H9 (cell line): ENCODE measurements around the gene DNAJB4. TPM values are rescaled to one million over a fixed set of nuclear protein-coding genes. Genes with fewer than 3 reads are reported as not detected.

Experiments used
- DNase-seq: peaks from one replicate; pipeline ENCODE4 v3.0.0-alpha.2; 2017
- H2AFZ ChIP-seq: one replicate; pipeline ENCODE4 v1.6.1; 2013; ENCODE audit warnings: mild to moderate bottlenecking, low read length, control low read depth, moderate library complexity
- H2AK5ac ChIP-seq: 2 replicates; pipeline ENCODE4 v1.6.1; 2013; ENCODE audit warnings: low read length, control low read depth, mixed read lengths; ENCODE audit not compliant: insufficient read length
- H2BK120ac ChIP-seq: one replicate; pipeline ENCODE4 v1.6.1; 2013; ENCODE audit warnings: low read depth, mild to moderate bottlenecking, low read length, control low read depth, inconsistent platforms; ENCODE audit not compliant: poor library complexity, severe bottlenecking
- H2BK12ac ChIP-seq: 2 replicates; pipeline ENCODE4 v1.6.1; 2013; ENCODE audit warnings: low read length, control low read depth, mixed read lengths, low read depth; ENCODE audit not compliant: insufficient read length
- H2BK15ac ChIP-seq: 2 replicates; pipeline ENCODE4 v1.6.1; 2013; ENCODE audit warnings: low read depth, low read length, control low read depth
- H2BK20ac ChIP-seq: one replicate; pipeline ENCODE4 v1.6.1; 2013; ENCODE audit warnings: low read depth, mild to moderate bottlenecking, low read length, control low read depth, inconsistent platforms; ENCODE audit not compliant: poor library complexity, severe bottlenecking
- H2BK5ac ChIP-seq: 2 replicates; pipeline ENCODE4 v1.6.1; 2013; ENCODE audit warnings: low read length, control low read depth, mixed read lengths; ENCODE audit not compliant: insufficient read length
- H3K14ac ChIP-seq: 2 replicates; pipeline ENCODE4 v1.6.1; 2013; ENCODE audit warnings: low read length, control low read depth; ENCODE audit not compliant: insufficient read depth
- H3K18ac ChIP-seq: 2 replicates; pipeline ENCODE4 v1.6.1; 2013; ENCODE audit warnings: low read depth, mild to moderate bottlenecking, mixed read lengths, low read length, control low read depth; ENCODE audit not compliant: insufficient read length
- H3K23ac ChIP-seq: 2 replicates; pipeline ENCODE4 v1.6.1; 2013; ENCODE audit warnings: low read length, control low read depth, mixed read lengths, low read depth; ENCODE audit not compliant: insufficient read length
- H3K23me2 ChIP-seq: 2 replicates; pipeline ENCODE4 v1.6.1; 2013; ENCODE audit warnings: low read depth, mild to moderate bottlenecking, mixed read lengths, low read length, control low read depth; ENCODE audit not compliant: insufficient read length, poor library complexity, severe bottlenecking
- H3K27ac ChIP-seq: 2 replicates; pipeline ENCODE4 v1.5.1; 2013; ENCODE audit warnings: low read length, control low read depth, mixed read lengths, low read depth; ENCODE audit not compliant: insufficient read length
- H3K27me3 ChIP-seq: 2 replicates; pipeline ENCODE4 v1.6.1; 2013; ENCODE audit warnings: low read length, control low read depth, inconsistent platforms; ENCODE audit not compliant: insufficient read depth
- H3K4ac ChIP-seq: 2 replicates; pipeline ENCODE4 v1.6.1; 2013; ENCODE audit warnings: low read depth, mild to moderate bottlenecking, control low read depth, inconsistent platforms, low read length, moderate library complexity
- H3K4me1 ChIP-seq: 2 replicates; pipeline ENCODE4 v1.6.1; 2013; ENCODE audit warnings: low read length, control low read depth, inconsistent platforms; ENCODE audit not compliant: insufficient read depth
- H3K4me2 ChIP-seq: 2 replicates; pipeline ENCODE4 v1.6.1; 2013; ENCODE audit warnings: low read length, control low read depth, mixed read lengths; ENCODE audit not compliant: insufficient read length, insufficient read depth
- H3K56ac ChIP-seq: 2 replicates; pipeline ENCODE4 v1.6.1; 2013; ENCODE audit warnings: low read depth, mild to moderate bottlenecking, mixed read lengths, low read length, control low read depth; ENCODE audit not compliant: insufficient read length
- H3K79me1 ChIP-seq: 2 replicates; pipeline ENCODE4 v1.6.1; 2013; ENCODE audit warnings: low read depth, mild to moderate bottlenecking, moderate library complexity, low read length, control low read depth, inconsistent platforms; ENCODE audit not compliant: insufficient read depth, poor library complexity, severe bottlenecking
- H3K79me2 ChIP-seq: 2 replicates; pipeline ENCODE4 v1.6.1; 2013; ENCODE audit warnings: low read length, control low read depth, inconsistent platforms; ENCODE audit not compliant: insufficient read depth
- H3K9ac ChIP-seq: 2 replicates; pipeline ENCODE4 v1.6.1; 2013; ENCODE audit warnings: low read length, control low read depth, mixed read lengths; ENCODE audit not compliant: insufficient read length; ENCODE audit errors: extremely low read depth
- H3K9me3 ChIP-seq: one replicate; pipeline ENCODE4 v1.6.1; 2013; ENCODE audit warnings: low read depth, low read length, inconsistent platforms; ENCODE audit not compliant: control insufficient read depth
- H3T11ph ChIP-seq: one replicate; pipeline ENCODE4 v1.6.1; 2013; ENCODE audit warnings: mild to moderate bottlenecking, low read length, control low read depth, inconsistent platforms
- H4K20me1 ChIP-seq: one replicate; pipeline ENCODE4 v1.6.1; 2013; ENCODE audit not compliant: control insufficient read depth, insufficient read length, insufficient read depth
- H4K5ac ChIP-seq: 2 replicates; pipeline ENCODE4 v1.6.1; 2013; ENCODE audit warnings: low read depth, mild to moderate bottlenecking, mixed read lengths, low read length, control low read depth; ENCODE audit not compliant: insufficient read length
- H4K8ac ChIP-seq: replicated peaks from 2 replicates; pipeline ENCODE4 v1.6.1; 2013; ENCODE audit warnings: low read length, control low read depth, mixed read lengths, low read depth; ENCODE audit not compliant: insufficient read length
- H4K91ac ChIP-seq: 2 replicates; pipeline ENCODE4 v1.6.1; 2013; ENCODE audit warnings: low read depth, mild to moderate bottlenecking, moderate library complexity, mixed read lengths, low read length, control low read depth; ENCODE audit not compliant: insufficient read length
- H3K27ac Mint-ChIP-seq, 3 experiments: 2 replicates in 2 of 3; 3 replicates in 1 of 3; pipeline ENCODE4 v1.8.0; 2020 to 2021; ENCODE audit warnings: mixed read lengths in 3 of 3, mild to moderate bottlenecking in 1 of 3, moderate library complexity in 1 of 3
- H3K27me3 Mint-ChIP-seq: 2 replicates; pipeline ENCODE4 v1.8.0; 2021; ENCODE audit warnings: low read depth, mild to moderate bottlenecking, moderate library complexity, mixed read lengths
- H3K36me3 Mint-ChIP-seq, 3 experiments: 2 replicates in 2 of 3; 3 replicates in 1 of 3; pipeline ENCODE4 v1.8.0; 2020 to 2021; ENCODE audit warnings: low read depth in 3 of 3, mixed read lengths in 3 of 3; ENCODE audit not compliant: insufficient read depth in 1 of 3
- H3K4me1 Mint-ChIP-seq, 2 experiments: 2 replicates each; pipeline ENCODE4 v1.8.0; 2020; ENCODE audit warnings: mixed read lengths in 2 of 2
- H3K4me3 Mint-ChIP-seq, 2 experiments: 2 replicates in 1 of 2; 3 replicates in 1 of 2; pipeline ENCODE4 v1.8.0; 2020 to 2021; ENCODE audit warnings: mild to moderate bottlenecking in 2 of 2, mixed read lengths in 2 of 2, moderate library complexity in 1 of 2
- H3K9me3 Mint-ChIP-seq, 2 experiments: 2 replicates in 1 of 2; 3 replicates in 1 of 2; pipeline ENCODE4 v1.8.0; 2020; ENCODE audit warnings: mild to moderate bottlenecking in 2 of 2, mixed read lengths in 2 of 2, moderate library complexity in 1 of 2
- CTCF ChIP-seq: fragments of 200-600 bp; sonication (generic); conservative IDR thresholded peaks from 3 replicates; pipeline ENCODE4 v1.8.0; 2021; ENCODE audit warnings: antibody characterized with exemption, mild to moderate bottlenecking
- WGBS: extraction: QIAGEN DNeasy Blood & Tissue Kit; methylation state at CpG from one replicate; pipeline ENCODE4 v1.1.7; 2013; ENCODE audit warnings: missing lambda C conversion rate, low lambda C conversion rate, mixed read lengths; ENCODE audit not compliant: insufficient read length; ENCODE audit errors: extremely low coverage; 5-methylcytosine and 5-hydroxymethylcytosine counted together
- total RNA-seq: library from RNA; stranded (reverse); gene quantifications from 2 replicates; pipeline ENCODE4 v1.2.1, GENCODE V29; 2021

The DNAJB4 gene
- total RNA-seq, 1 experiment from 2014 or later = 8.1 TPM

DNA sequence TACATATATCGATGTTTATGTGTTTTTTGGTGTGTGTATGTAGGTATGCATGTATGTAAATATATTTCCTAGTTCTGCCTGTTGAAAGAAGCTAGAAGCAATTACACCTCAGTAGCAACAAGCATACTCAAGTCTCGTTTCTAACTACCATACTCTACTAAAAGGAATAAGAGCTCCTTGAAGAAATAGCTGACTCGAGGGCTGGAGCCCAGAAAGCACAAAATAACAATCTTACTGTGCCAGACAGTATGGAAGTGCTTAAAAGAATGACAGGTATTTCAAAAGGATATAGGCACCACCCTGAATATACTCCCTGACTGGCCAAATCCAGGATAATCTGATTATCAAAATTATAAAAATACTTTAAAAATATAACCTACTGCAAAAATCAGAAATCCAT, 49.0 kb upstream of the DNAJB4 start:
- no peaks in the 10 kb centered on the region for H3K79me2 ChIP-seq
- no peak overlapping the region for H3K9ac ChIP-seq
- H3K18ac ChIP-seq = no peak overlapping the region
- H3K4ac ChIP-seq = no peak overlapping the region
- H2BK15ac ChIP-seq = no peak overlapping the region
- H2AK5ac ChIP-seq = no peak overlapping the region
- no peaks in the 10 kb centered on the region for H3K23me2 ChIP-seq
- no peak overlapping the region for H3K27ac ChIP-seq
- H3K9me3 Mint-ChIP-seq = no peaks in the 10 kb centered on the region
- no peak overlapping the region for H3K14ac ChIP-seq
- no peak overlapping the region for H2AFZ ChIP-seq
- no peaks in the 10 kb centered on the region for H3K4me1 ChIP-seq
- H3K23ac ChIP-seq = no peak overlapping the region
- no peak for TF ChIP-seq CTCF
- no peak overlapping the region for H3K4me3 Mint-ChIP-seq
- H3K27me3 ChIP-seq = no peaks in the 10 kb centered on the region
- DNase-seq = no peak
- no peaks in the 10 kb centered on the region for H3K27me3 Mint-ChIP-seq
- peaks cover 7% of the 10 kb centered on the region for H3K79me1 ChIP-seq
- no peak overlapping the region for H4K91ac ChIP-seq
- no peak overlapping the region for H4K8ac ChIP-seq
- no peak overlapping the region for H3T11ph ChIP-seq
- no peak overlapping the region for H2BK12ac ChIP-seq
- 100% methylated on average over 1 of the region's 3 CpGs for WGBS
- peaks cover 48 to 89% (median 89%) of the 10 kb centered on the region in 3 experiments for H3K36me3 Mint-ChIP-seq
- no peak overlapping the region for H3K27ac Mint-ChIP-seq
- no peak overlapping the region for H4K5ac ChIP-seq
- H2BK20ac ChIP-seq = no peak overlapping the region
- no peaks in the 10 kb centered on the region for H4K20me1 ChIP-seq
- H2BK120ac ChIP-seq = no peak overlapping the region
- H3K4me2 ChIP-seq = no peak overlapping the region
- no peaks in the 10 kb centered on the region for H3K9me3 ChIP-seq
- H3K56ac ChIP-seq = no peak overlapping the region
- no peaks in the 10 kb centered on the region for H3K4me1 Mint-ChIP-seq
- H2BK5ac ChIP-seq = no peak overlapping the region
